Naive thymus-derived CD4-positive, alpha-beta T cell (primary cell): ENCODE data around the gene SLC1A1. TPM values are rescaled to one million over a fixed set of nuclear protein-coding genes. Genes with fewer than 3 reads are reported as not detected.

ENCODE experiments used
- ATAC-seq: fragments of 150-1000 bp; cut with Tn5 transposase; 2 replicates; pipeline ENCODE4 v1.10.0; 2021; ENCODE audit warnings: mild to moderate bottlenecking, moderate library complexity
- CTCF ChIA-PET: fragments of 350-600 bp; sonication (Branson Sonifier 250); formaldehyde crosslinking; loops from one replicate; lab custom pipeline; 2021; ENCODE audit warnings: antibody characterized with exemption; lab: Charles Lee
- POLR2A ChIA-PET: fragments of 350-600 bp; sonication (Branson Sonifier 250); formaldehyde crosslinking; loops from one replicate; lab custom pipeline; 2021; ENCODE audit warnings: antibody characterized with exemption, inconsistent platforms; lab: Charles Lee
- DNase-seq, 9 donors: peaks; one replicate each; pipeline versions ENCODE4 v3.0.0 to v3.0.0-alpha.2; 2020 to 2022; ENCODE audit warnings: mixed read lengths in 1 of 9
- H3K27ac ChIP-seq: one replicate; pipeline ENCODE4 v1.7.0; 2013; ENCODE audit warnings: mild to moderate bottlenecking, low read depth, low read length, moderate library complexity
- H3K27me3 ChIP-seq, 2 donors: one replicate each; pipeline ENCODE4 v1.7.0; 2013; ENCODE audit warnings: low read length in 2 of 2, mild to moderate bottlenecking in 2 of 2, moderate library complexity in 2 of 2; ENCODE audit not compliant: control insufficient read depth in 2 of 2, insufficient read depth in 2 of 2
- H3K36me3 ChIP-seq, 3 experiments: 1 replicate in 2 of 3; 2 replicates in 1 of 3; pipeline ENCODE4 v1.7.0; 2013; ENCODE audit warnings: low read length in 3 of 3, mild to moderate bottlenecking in 3 of 3, moderate library complexity in 1 of 3; ENCODE audit not compliant: insufficient read depth in 3 of 3, control insufficient read depth in 2 of 3
- H3K4me1 ChIP-seq, 2 donors: one replicate each; pipeline ENCODE4 v1.7.0; 2013; ENCODE audit warnings: low read length in 2 of 2, mild to moderate bottlenecking in 2 of 2, moderate library complexity in 1 of 2; ENCODE audit not compliant: control insufficient read depth in 2 of 2, insufficient read depth in 2 of 2
- H3K4me3 ChIP-seq: 2 replicates; pipeline ENCODE4 v1.7.0; 2013; ENCODE audit warnings: mild to moderate bottlenecking, low read length
- H3K9me3 ChIP-seq, 3 experiments: 1 replicate in 2 of 3; 2 replicates in 1 of 3; pipeline ENCODE4 v1.7.0; 2013; ENCODE audit warnings: low read length in 3 of 3; ENCODE audit not compliant: control insufficient read depth in 2 of 3
- H3K27ac Mint-ChIP-seq, 9 donors: one replicate each; pipeline ENCODE4 v1.8.0; 2020 to 2022; ENCODE audit warnings: mixed read lengths in 9 of 9, mild to moderate bottlenecking in 8 of 9, moderate library complexity in 5 of 9, inconsistent platforms in 2 of 9
- H3K27me3 Mint-ChIP-seq, 5 donors: one replicate each; pipeline ENCODE4 v1.8.0; 2021 to 2022; ENCODE audit warnings: mixed read lengths in 5 of 5, mild to moderate bottlenecking in 1 of 5
- H3K36me3 Mint-ChIP-seq, 5 donors: one replicate each; pipeline ENCODE4 v1.8.0; 2020 to 2022; ENCODE audit warnings: mixed read lengths in 5 of 5, mild to moderate bottlenecking in 3 of 5, inconsistent platforms in 1 of 5
- H3K4me1 Mint-ChIP-seq, 7 donors: one replicate each; pipeline ENCODE4 v1.8.0; 2020 to 2022; ENCODE audit warnings: mixed read lengths in 7 of 7, mild to moderate bottlenecking in 3 of 7, inconsistent platforms in 1 of 7
- H3K4me3 Mint-ChIP-seq, 10 donors: one replicate each; pipeline ENCODE4 v1.8.0; 2020 to 2022; ENCODE audit warnings: mild to moderate bottlenecking in 10 of 10, mixed read lengths in 10 of 10, moderate library complexity in 6 of 10, inconsistent platforms in 2 of 10
- H3K9me3 Mint-ChIP-seq, 11 donors: one replicate each; pipeline ENCODE4 v1.8.0; 2020 to 2022; ENCODE audit warnings: mixed read lengths in 11 of 11, mild to moderate bottlenecking in 4 of 11, inconsistent platforms in 1 of 11, moderate library complexity in 1 of 11
- intact Hi-C, 2 donors: fragments of 100-400 bp; cut with micrococcal nuclease; formaldehyde crosslinking; loops; one replicate each; pipeline ENCODE4 v1.15.1; 2023
- polyA plus RNA-seq, 2 donors: library from polyadenylated mRNA; unstranded; fragments of 300-500 nt; fragmentation: Illumina TruSeq; gene quantifications; one replicate each; pipeline ENCODE4 v1.2.3, GENCODE V29; 2021
- total RNA-seq, 6 experiments: library from RNA in 5 of 6; stranded (reverse) in 5 of 6; gene quantifications; 1 replicate in 5 of 6; 2 replicates in 1 of 6; pipeline ENCODE4 v1.2.3 and lab custom pipeline; 2021 to 2026

Gene SLC1A1
- total and polyA plus RNA-seq, 7 experiments from 2014 or later, result 0.12 TPM; not detected in 6

DNA sequence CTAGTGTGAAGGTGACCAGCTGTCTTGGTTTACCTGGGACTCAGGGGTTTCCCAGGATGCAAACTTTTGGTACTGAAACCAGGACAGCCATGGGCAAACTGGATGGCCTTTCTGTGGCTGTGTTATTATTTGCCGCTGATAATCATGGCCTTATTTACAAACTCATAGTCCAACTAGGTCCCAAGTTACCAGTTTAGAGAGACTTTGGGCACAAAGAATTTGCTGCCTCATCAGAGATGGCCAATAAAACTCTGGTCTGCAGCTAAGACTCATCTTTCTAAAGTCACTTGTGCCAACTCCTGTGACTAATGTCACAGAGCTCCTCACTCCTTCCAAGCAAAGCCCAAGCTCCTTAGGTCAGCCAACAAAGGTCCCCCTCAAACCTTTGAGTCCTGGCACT, 124.4 kb downstream of the SLC1A1 start:
- no peaks in the 10 kb centered on the region for H3K36me3 ChIP-seq
- intact Hi-C loops, result no loop called here
- DNase-seq (no peak), ATAC-seq (no peak)
- Mint-ChIP-seq H3K4me3 (no peak overlapping the region), H3K27me3 (peaks cover 0 to 5% (median 0%) of the 10 kb centered on the region in 5 donors), H3K27ac (peak overlapping the region in 2 of 9 donors; percentile 32 to 40), H3K9me3 (peaks cover 0 to 8% (median 3%) of the 10 kb centered on the region in 11 donors), H3K36me3 (peaks cover 0 to 22% (median 0%) of the 10 kb centered on the region in 5 donors), H3K4me1 (peaks cover 0 to 18% (median 15%) of the 10 kb centered on the region in 7 donors)
- no peaks in the 10 kb centered on the region for H3K27me3 ChIP-seq
- H3K4me1 ChIP-seq, result peaks cover 0 to 4% of the 10 kb centered on the region in 2 donors
- no peak overlapping the region for H3K27ac ChIP-seq
- no peak overlapping the region for H3K4me3 ChIP-seq
- ChIA-PET CTCF (interaction anchor here (1.2 to 1.4 kb wide), 2 partner anchors 10 to 25 kb away, joined by 3 to 4 read pairs; no protein-coding TSS in a partner anchor), POLR2A (interaction anchor here (0.7 kb wide), 1 partner anchor 22 kb away, joined by 3 read pairs; no protein-coding TSS in a partner anchor)
- H3K9me3 ChIP-seq, result no peaks in the 10 kb centered on the region

- Histone ChIP-seq H3K27ac (no peak overlapping the region), H3K9me3 (no peaks in the 10 kb centered on the region), H3K27me3 (no peaks in the 10 kb centered on the region), H3K4me1 (peaks cover 3 to 9% of the 10 kb centered on the region in 2 donors), H3K4me3 (no peak overlapping the region), H3K36me3 (no peaks in the 10 kb centered on the region)
- H3K9me3 Mint-ChIP-seq, result peaks cover 0 to 8% (median 4%) of the 10 kb centered on the region in 11 donors
- H3K27ac Mint-ChIP-seq, result peak overlapping the region in 2 of 9 donors; percentile 3 to 40
- H3K4me3 Mint-ChIP-seq, result no peak overlapping the region
- peaks cover 4 to 25% (median 21%) of the 10 kb centered on the region in 7 donors for H3K4me1 Mint-ChIP-seq
- ChIA-PET CTCF (interaction anchor here (0.6 to 1.4 kb wide), 3 partner anchors 11 to 1047 kb away, joined by 3 to 4 read pairs (median 3); no protein-coding TSS in a partner anchor), POLR2A (interaction anchor here (0.7 kb wide), 1 partner anchor 23 kb away, joined by 3 read pairs; no protein-coding TSS in a partner anchor)
- intact Hi-C loops, result no loop called here
- peaks cover 0 to 28% (median 0%) of the 10 kb centered on the region in 5 donors for H3K36me3 Mint-ChIP-seq
- H3K27me3 Mint-ChIP-seq, result peaks cover 0 to 5% (median 0%) of the 10 kb centered on the region in 5 donors
- ATAC-seq (no peak), DNase-seq (no peak)
These were observed 125.0 kb downstream of the SLC1A1 start for GRCh38 chr9:4615251-4615650.

DNA sequence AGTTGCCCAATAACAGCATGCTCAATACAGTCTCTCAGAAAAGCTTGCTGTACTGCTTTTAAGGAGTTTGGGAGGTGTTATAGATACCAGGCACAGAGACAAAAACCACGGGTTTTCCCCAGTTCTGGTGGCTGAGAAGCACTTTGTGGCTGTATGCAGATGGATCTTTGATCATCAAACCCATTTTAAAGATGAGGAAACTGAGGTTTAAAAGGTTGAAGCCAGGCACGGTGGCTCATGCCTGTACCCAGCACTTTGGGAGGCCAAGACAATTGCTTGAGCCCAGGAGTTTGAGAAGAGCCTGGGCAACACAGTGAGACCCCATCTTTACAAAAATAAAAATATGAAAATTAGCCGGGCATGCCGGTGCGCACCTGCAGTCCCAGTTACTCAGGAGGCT, 125.5 kb downstream of the SLC1A1 start:
- Histone ChIP-seq H3K27ac (no peak overlapping the region), H3K4me3 (no peak overlapping the region), H3K9me3 (no peaks in the 10 kb centered on the region), H3K27me3 (no peaks in the 10 kb centered on the region), H3K36me3 (no peaks in the 10 kb centered on the region), H3K4me1 (peaks cover 4 to 13% of the 10 kb centered on the region in 2 donors)
- no peak for ATAC-seq
- H3K36me3 Mint-ChIP-seq, result peaks cover 0 to 34% (median 2%) of the 10 kb centered on the region in 5 donors
- CTCF ChIA-PET, result interaction anchor here (0.6 kb wide), 1 partner anchor 1048 kb away, joined by 3 read pairs; no protein-coding TSS in a partner anchor
- H3K27ac Mint-ChIP-seq, result peak overlapping the region in 2 of 9 donors; percentile 3 to 40
- intact Hi-C loops, result no loop called here
- H3K27me3 Mint-ChIP-seq, result peaks cover 0 to 5% (median 0%) of the 10 kb centered on the region in 5 donors
- DNase-seq, result no peak
- peaks cover 0 to 8% (median 4%) of the 10 kb centered on the region in 11 donors for H3K9me3 Mint-ChIP-seq
- POLR2A ChIA-PET, result no interaction called here
- no peak overlapping the region for H3K4me3 Mint-ChIP-seq
- H3K4me1 Mint-ChIP-seq, result peaks cover 7 to 30% (median 26%) of the 10 kb centered on the region in 7 donors

DNA sequence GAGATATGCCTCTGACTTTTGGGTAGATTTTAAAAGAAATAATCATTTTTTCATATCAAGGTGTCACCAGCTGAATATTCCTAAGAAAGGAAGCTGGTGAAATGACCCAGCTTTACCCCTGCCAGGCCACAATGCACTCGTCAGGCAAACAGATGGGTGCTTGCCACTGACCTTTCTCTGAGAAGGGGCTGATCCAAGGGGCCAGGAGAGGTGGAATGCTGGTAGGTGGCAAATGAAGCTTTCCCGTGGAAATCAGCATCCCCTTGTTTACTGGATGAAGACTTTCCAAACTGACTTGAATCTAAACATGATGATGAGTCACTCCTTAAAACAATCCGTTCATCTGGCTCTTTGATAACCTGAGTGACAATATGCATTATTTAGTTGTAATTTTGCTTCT, 127.5 kb downstream of the SLC1A1 start:
- H3K4me3 ChIP-seq, result no peak overlapping the region
- ATAC-seq (no peak), DNase-seq (no peak)
- H3K27me3 ChIP-seq, result no peaks in the 10 kb centered on the region
- Mint-ChIP-seq H3K9me3 (peaks cover 0 to 7% (median 0%) of the 10 kb centered on the region in 11 donors), H3K4me3 (no peak overlapping the region), H3K27ac (no peak overlapping the region), H3K27me3 (peaks cover 0 to 5% (median 0%) of the 10 kb centered on the region in 5 donors), H3K36me3 (peaks cover 0 to 32% (median 2%) of the 10 kb centered on the region in 5 donors), H3K4me1 (peaks cover 7 to 32% (median 26%) of the 10 kb centered on the region in 7 donors)
- intact Hi-C loops, result no loop called here
- no peaks in the 10 kb centered on the region for H3K9me3 ChIP-seq
- ChIA-PET CTCF (no interaction called here), POLR2A (no interaction called here)
- no peaks in the 10 kb centered on the region for H3K36me3 ChIP-seq
- H3K4me1 ChIP-seq, result peaks cover 4 to 13% of the 10 kb centered on the region in 2 donors
- no peak overlapping the region for H3K27ac ChIP-seq

- Mint-ChIP-seq H3K27ac (peak overlapping the region in 2 of 9 donors; percentile 3 to 46), H3K9me3 (peaks cover 0 to 7% (median 0%) of the 10 kb centered on the region in 11 donors), H3K36me3 (peaks cover 0 to 29% (median 2%) of the 10 kb centered on the region in 5 donors), H3K4me1 (peaks cover 7 to 32% (median 26%) of the 10 kb centered on the region in 7 donors), H3K27me3 (peaks cover 0 to 5% (median 0%) of the 10 kb centered on the region in 5 donors), H3K4me3 (no peak overlapping the region)
- Histone ChIP-seq H3K27ac (no peak overlapping the region), H3K27me3 (no peaks in the 10 kb centered on the region), H3K4me1 (peaks cover 4 to 13% of the 10 kb centered on the region in 2 donors), H3K9me3 (no peaks in the 10 kb centered on the region), H3K4me3 (no peak overlapping the region), H3K36me3 (no peaks in the 10 kb centered on the region)
- POLR2A ChIA-PET, result no interaction called here
- intact Hi-C loops, result no loop called here
- no peak for ATAC-seq
- CTCF ChIA-PET, result no interaction called here
- no peak for DNase-seq
These were observed 128.4 kb downstream of the SLC1A1 start for GRCh38 chr9:4618700-4619099.

DNA sequence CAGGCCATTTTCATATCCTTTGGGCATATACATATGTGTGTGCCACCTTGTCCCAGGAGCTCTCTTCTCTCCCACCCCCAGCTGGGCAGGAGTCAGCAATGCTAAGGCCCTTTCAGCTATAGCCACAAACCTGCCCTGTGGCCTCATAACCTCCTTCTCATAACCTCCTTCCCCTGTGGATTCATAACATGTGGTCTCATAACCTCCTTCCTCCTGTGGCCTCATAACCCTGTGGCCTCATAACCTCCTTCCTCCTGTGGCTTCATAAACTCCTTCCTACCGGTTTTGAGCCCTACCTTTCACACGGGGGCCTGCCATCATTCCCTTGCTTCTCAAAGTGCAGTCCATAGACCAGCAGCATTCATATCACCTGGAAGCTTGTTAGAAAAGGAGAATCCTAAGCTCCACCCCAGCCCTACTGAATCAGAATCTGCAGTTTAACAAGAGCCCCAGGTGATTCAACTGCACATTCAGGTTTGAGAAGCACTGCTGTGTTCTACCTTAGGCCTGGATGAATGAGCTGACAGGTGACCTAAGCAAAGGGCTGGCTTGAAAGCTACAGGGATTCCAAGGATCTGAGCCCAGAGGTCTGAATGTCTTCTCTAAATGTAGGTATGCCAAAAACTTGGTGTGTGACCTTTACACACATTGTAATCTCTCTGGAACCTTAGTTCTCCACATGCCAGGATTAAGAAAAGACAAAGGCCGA, 129.9 kb downstream of the SLC1A1 start:
- peaks cover 0 to 4% (median 0%) of the 10 kb centered on the region in 11 donors for H3K9me3 Mint-ChIP-seq
- Histone ChIP-seq H3K27ac (no peak overlapping the region), H3K4me1 (peaks cover 4 to 13% of the 10 kb centered on the region in 2 donors), H3K4me3 (no peak overlapping the region), H3K9me3 (no peaks in the 10 kb centered on the region), H3K27me3 (no peaks in the 10 kb centered on the region), H3K36me3 (no peaks in the 10 kb centered on the region)
- ATAC-seq, result peak; percentile 26
- intact Hi-C loops, result no loop called here
- ChIA-PET POLR2A (interaction anchor here (0.6 kb wide), 1 partner anchor 50 kb away, joined by 3 read pairs; no protein-coding TSS in a partner anchor), CTCF (interaction anchor here (0.7 kb wide), 2 partner anchors 125 to 242 kb away, joined by 3 to 4 read pairs; no protein-coding TSS in a partner anchor)
- peaks cover 7 to 26% (median 22%) of the 10 kb centered on the region in 7 donors for H3K4me1 Mint-ChIP-seq
- H3K36me3 Mint-ChIP-seq, result peaks cover 0 to 28% (median 2%) of the 10 kb centered on the region in 5 donors
- peak overlapping the region in 3 of 10 donors; percentile 19 to 41 (median 37) for H3K4me3 Mint-ChIP-seq
- peak overlapping the region in 4 of 9 donors; percentile 33 to 75 (median 64) for H3K27ac Mint-ChIP-seq
- DNase-seq, result no peak
- H3K27me3 Mint-ChIP-seq, result peaks cover 0 to 6% (median 0%) of the 10 kb centered on the region in 5 donors
